ENCODE results near the gene DPYSL4.
"Not testable (repeated sequence)": the region's sequence is repeated elsewhere in the genome, so short reads cannot be mapped to it uniquely, and the experiment has no call there.

Gene DPYSL4

GRCh38 chr10:132209130-132209529 is 22.4 kb downstream of the DPYSL4 start:
- no peak for DNase-seq

GRCh38 chr10:132209978-132210530 is 23.3 kb downstream of the DPYSL4 start:
- no peak for DNase-seq

- no peak for DNase-seq
Observed at GRCh38 chr10:132210766-132211165, 24.0 kb downstream of the DPYSL4 start.

- DNase-seq, result no peak
Observed at GRCh38 chr10:132211246-132211645, 24.5 kb downstream of the DPYSL4 start.

- no peak for DNase-seq
Observed at GRCh38 chr10:132212816-132213215, 26.1 kb downstream of the DPYSL4 start.

GRCh38 chr10:132213917-132214316 is 27.2 kb downstream of the DPYSL4 start:
- DNase-seq, result no peak

DNA sequence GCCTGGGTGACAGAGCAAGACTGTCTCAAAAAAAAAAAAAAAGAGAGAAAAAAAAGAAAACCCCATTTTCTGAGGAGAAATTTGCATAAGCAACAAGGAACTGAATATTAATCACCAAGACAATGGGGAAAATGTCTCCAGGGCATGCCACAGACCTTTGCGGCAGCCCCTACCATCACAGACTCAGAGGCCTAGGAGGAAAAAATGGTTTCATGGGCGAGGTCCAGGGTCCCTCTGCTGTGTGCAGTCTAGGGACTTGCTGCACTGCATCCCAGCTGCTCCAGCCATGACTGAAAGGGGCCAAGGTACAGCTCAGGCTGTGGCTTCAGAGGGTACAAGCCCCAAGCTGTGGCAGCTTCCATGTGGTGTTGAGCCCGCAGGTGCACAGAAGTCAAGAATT is 29.7 kb downstream of the DPYSL4 start:
- not testable (repeated sequence) for DNase-seq

GRCh38 chr10:132219486-132219885 is 32.7 kb downstream of the DPYSL4 start:
- DNase-seq, result no peak

DNA sequence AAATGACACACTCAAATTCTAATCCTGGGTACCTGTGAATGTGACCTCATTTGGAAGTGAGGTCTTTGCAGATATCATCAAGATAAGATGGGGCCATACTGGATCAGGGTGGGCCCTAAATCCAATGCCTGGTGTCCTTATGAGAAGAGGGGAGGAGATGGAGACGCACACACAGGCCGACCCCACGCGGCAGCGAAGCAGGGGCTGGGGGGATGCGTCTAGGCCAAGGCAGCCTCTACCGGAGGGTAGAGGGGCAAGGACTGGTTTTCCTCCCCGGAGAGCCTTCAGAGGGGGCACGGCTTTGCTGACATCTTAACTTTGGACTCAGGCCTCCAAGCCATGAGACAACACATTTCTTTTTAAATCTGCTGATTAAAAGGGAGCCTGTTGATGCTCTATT is 33.3 kb downstream of the DPYSL4 start:
- no peak for DNase-seq

DNA sequence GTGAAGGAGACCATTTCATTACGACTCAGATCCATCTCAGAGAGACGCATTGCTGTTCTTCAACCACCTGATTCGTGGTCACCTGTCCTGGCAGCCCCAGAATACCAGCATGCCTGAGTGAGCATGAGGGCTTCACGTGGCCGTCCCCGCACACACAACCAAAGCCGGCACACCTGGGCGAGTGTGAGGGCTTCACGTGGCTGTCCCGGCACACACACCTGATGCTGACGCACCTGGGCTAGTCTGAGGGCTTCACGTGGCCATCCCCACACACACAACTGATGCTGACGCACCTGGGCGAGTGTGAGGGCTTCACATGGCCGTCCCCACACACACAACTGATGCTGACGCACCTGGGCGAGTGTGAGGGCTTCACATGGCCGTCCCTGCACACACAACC is 34.2 kb downstream of the DPYSL4 start:
- not testable (repeated sequence) for DNase-seq

DNA sequence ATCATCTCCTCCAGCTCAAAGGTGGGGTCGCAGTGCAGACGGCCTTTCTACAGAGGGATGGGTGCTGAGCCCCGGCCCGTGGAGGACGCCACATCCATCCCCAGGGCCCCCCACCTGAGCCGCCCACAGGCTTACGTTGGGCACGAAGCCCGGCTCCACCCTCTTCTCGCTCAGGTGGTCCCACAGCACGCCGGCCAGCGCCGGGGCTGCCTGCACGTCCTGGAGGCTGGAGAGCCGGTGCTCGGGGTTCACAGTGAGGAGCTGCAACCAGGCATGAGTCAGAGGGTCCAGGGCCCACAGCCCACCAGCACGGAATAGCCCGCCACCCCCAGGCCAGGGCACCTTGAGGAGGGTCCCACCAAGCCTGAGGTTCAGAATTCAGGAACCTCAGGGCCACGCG is 36.0 kb downstream of the DPYSL4 start:
- no peak for DNase-seq

- peak; percentile 63 for DNase-seq
Observed at GRCh38 chr10:132223156-132223590, 36.4 kb downstream of the DPYSL4 start.

- no peak for DNase-seq
Observed at GRCh38 chr10:132223611-132224342, 37.0 kb downstream of the DPYSL4 start.

GRCh38 chr10:132224343-132225072 is 37.8 kb downstream of the DPYSL4 start:
- no peak for DNase-seq

GRCh38 chr10:132225073-132225848 is 38.5 kb downstream of the DPYSL4 start:
- no peak for DNase-seq

DNA sequence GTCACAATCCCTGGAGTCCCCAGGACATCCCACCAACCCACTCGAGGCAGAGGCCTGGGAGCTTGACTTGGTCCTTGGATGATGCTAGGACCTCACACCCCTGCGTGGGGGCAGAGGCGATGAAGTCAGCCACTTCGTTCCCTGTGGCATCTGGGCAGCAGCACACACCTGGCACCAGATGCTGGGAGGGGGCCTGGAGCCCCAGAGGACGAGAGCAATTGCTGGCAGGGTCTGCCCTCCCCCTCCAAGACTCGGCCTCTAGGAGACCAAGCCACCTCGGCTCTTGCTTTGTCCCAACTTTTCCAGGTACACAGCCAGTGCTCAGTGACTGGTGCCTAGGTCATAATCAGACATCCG is 39.1 kb downstream of the DPYSL4 start:
- DNase-seq, result no peak

DNA sequence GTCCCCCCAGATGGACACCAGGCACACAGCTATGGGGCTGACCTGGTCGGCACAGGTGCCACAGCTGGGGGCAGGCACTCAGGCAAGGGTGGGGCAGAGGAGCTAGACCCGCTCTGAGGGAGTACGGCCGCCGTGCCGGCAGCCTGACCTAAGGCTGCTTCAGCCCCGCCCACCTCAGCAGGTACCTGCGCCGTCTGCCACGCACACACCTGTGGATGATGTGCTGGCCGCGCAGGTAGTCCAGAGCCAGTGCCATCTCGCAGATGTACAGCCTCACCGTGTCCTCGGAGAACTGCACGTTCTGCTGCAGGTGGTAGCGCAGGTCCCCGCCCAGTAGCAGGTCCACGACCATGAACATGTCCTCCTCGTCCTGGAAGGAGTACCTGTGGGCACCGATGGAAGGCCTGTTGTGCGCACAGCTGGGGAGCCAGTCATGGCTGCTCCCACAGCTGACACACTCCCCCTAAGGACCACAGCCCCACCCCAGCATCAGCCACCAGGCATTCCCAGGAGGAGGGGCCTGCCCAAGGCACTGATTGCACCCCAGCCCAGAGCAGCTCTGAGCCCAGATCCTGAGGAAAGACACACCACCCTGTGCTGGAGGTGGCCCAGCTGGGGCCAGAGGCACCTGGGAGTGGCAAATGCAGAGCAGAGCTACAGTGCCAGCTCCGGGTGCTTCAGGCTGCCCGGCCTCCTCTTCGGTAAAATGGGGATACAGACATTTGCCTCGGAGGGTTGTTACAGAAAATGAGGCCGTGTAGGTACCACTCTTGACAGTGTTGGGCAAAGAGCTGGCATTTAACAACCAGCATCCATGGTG is 40.0 kb downstream of the DPYSL4 start:
- DNase-seq, result no peak

- no peak for DNase-seq
Observed at GRCh38 chr10:132227851-132228390, 41.2 kb downstream of the DPYSL4 start.

DNA sequence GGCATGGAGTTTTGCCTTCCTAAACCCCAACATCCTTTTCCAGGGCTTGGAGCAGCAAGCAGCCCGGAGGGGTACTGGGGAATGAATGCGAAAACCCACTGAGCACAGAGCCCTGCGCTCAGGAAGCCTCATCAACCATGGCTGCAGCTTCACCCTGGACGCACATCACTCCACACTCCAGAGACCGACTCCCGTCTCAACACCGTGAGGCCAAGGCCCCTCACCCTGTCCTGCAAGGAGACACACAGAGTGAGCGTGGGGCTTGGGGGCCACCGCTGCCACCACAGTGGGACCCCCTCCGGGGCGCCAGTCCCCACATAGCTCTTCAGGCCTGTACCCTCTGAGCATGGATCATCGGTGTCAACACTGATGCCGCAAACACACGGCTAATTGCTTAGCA is 41.9 kb downstream of the DPYSL4 start:
- DNase-seq, result no peak

DNA sequence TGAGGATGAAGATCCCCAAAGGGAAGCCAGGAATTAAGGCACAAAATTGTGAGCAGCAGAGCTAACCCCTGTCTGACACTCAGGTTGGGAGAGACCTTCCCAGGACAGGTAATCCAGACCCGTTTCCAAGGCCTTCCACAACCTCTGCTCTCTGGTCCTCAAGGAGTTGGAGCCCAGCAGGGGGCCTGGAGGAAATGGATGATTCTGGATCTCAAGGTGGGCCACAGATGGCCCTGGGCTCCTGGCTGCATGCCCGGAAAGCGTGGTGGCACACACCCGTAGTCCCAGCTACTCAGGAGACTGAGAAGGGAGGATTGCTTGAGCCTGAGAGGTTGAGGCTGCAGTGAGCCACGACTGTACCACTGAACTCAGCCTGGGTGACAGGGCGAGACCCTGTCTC is 42.3 kb downstream of the DPYSL4 start:
- DNase-seq, result no peak

DNA sequence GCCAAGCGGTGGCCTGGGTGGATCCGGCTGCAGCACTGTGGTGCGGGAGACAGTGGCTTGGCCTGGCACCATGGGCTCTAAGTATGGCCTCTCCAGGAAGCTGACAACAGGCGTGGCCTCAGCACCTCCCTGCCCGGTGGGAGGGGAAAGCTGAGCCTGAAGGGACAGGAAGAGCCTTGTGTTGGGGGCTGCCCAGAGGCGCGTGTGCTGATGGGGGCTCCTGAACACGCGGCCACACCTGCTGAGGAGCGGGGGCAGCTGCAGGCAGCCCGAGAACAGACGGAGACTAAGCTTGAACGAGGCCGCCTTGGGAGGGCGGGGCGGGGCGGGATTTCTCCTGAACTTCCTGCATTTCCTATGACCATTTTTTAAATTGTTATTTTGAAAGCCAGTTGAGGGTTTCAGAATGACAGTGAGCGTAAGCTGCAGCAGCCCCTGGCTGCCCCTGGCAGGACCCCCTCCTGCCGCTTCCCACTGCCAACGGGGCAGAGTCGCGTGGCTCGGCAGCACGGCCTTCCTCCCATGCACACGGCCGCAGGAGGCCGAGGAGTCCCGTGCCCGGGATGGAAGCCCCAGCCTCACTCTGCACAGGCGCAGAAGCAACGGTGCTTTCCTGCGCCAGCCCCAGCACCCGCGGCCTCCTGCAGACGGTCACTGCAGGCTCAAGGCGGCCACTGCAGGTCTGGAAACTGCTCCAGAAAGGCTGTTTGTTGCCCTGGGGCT is 43.2 kb downstream of the DPYSL4 start:
- no peak for DNase-seq

Measured in NCI-H526 treated with DMSO at 0.1 percent for 48 hours (cell line).